ENCODE results near the gene PNMA6E. TPM values are rescaled to one million over a fixed set of nuclear protein-coding genes. Genes with fewer than 3 reads are reported as not detected.

PNMA6E gene
- total RNA-seq, 3 donors from 2014 or later: not detected

- TF ChIP-seq, protein P1, sequence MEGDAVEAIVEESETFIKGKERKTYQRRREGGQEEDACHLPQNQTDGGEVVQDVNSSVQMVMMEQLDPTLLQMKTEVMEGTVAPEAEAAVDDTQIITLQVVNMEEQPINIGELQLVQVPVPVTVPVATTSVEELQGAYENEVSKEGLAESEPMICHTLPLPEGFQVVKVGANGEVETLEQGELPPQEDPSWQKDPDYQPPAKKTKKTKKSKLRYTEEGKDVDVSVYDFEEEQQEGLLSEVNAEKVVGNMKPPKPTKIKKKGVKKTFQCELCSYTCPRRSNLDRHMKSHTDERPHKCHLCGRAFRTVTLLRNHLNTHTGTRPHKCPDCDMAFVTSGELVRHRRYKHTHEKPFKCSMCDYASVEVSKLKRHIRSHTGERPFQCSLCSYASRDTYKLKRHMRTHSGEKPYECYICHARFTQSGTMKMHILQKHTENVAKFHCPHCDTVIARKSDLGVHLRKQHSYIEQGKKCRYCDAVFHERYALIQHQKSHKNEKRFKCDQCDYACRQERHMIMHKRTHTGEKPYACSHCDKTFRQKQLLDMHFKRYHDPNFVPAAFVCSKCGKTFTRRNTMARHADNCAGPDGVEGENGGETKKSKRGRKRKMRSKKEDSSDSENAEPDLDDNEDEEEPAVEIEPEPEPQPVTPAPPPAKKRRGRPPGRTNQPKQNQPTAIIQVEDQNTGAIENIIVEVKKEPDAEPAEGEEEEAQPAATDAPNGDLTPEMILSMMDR (IDR thresholded peaks at IDR 0.05): no peak
- DNase-seq: no peak
- H3K4me3 ChIP-seq: no peak overlapping the region
- H3K36me3 ChIP-seq (ENCODE audit: low read depth): no peaks in the 10 kb centered on the region
- intact Hi-C loops (cut with DNase I, micrococcal nuclease): no loop called here
- ATAC-seq: no peak
- H3K9me3 ChIP-seq: no peaks in the 10 kb centered on the region
- no peaks in the 10 kb centered on the region for H3K4me1 ChIP-seq (ENCODE audit: low read depth)
These were observed 53.6 kb downstream of the PNMA6E start for GRCh38 chrX:153347530-153347929.

Other genes starting within 250 kb of the PNMA6E start
- gene MAGEA1, start 222.1 kb downstream of the PNMA6E start, total RNA-seq: not detected
- not detected for gene PNMA6F, start 79.6 kb downstream of the PNMA6E start, total RNA-seq
- 1 to 10 TPM; 5.2 to 10.0 (median 6.1) TPM for gene ZNF275, start 67.2 kb downstream of the PNMA6E start, total RNA-seq
- 1 to 10 TPM in 1 of 3 donors, under 1 TPM in 2; 0.17 to 1.6 (median 0.22) TPM for gene ZFP92, start 10.1 kb upstream of the PNMA6E start, total RNA-seq
- 1 to 10 TPM in 1 of 3 donors, under 1 TPM in 2; 0.55 to 1.2 (median 0.63) TPM for gene TREX2, start 44.7 kb upstream of the PNMA6E start, total RNA-seq
- gene HAUS7, start 69.2 kb upstream of the PNMA6E start, total RNA-seq: 10 to 100 TPM; 14.2 to 22.5 (median 19.5) TPM
- 10 to 100 TPM in 2 of 3 donors, 1 to 10 TPM in 1; 3.5 to 21.8 (median 10.1) TPM for gene BGN, start 93.6 kb upstream of the PNMA6E start, total RNA-seq
- gene ATP2B3, start 116.3 kb upstream of the PNMA6E start, total RNA-seq: 1 to 10 TPM in 1 of 3 donors, under 1 TPM in 1, not detected in 1; 0.07 to 1.1 TPM
- gene CCNQ, start 197.8 kb upstream of the PNMA6E start, total RNA-seq: 10 to 100 TPM; 13.1 to 19.9 (median 16.0) TPM
- not detected for gene DUSP9, start 245.9 kb upstream of the PNMA6E start, total RNA-seq